Measurements from ENCODE around the gene SALL3.

GRCh38 chr18:78986018-78986481, 6.4 kb downstream of the SALL3 start:
- peak in 1 of 3 donors; percentile 22 for TF ChIP-seq CTCF (IDR thresholded peaks at IDR 0.05)
- no peak for TF ChIP-seq POLR2A (IDR thresholded peaks at IDR 0.05)
- no peak for TF ChIP-seq POLR2AphosphoS5 (IDR thresholded peaks at IDR 0.05)
